ENCODE measurements around the gene CERS2. TPM values are rescaled to one million over a fixed set of nuclear protein-coding genes. Genes with fewer than 3 reads are reported as not detected.
"Not testable (repeated sequence)": the region's sequence is repeated elsewhere in the genome, so short reads cannot be mapped to it uniquely, and the experiment has no call there.

The CERS2 gene
- total and polyA plus RNA-seq, 2 donors: 75.1 to 131 TPM

DNA sequence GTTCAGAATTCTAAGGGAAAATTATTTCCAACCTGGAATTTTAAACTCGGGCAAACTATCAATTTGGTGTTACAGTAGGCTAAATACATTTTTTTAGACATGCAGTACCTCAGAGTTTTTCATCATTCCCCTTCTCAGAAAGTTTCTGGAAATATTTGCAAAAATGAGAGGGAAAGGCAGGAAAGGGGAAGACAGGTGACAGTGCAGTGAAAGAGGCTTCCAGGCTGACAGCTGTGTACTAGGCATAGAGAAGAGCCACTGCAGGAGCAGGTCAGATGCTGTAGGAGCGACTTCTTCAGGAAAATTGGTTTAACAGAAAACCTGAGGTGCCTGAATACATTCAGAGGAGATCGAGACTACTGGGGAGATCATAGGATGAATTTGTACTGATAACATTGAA lies 19.9 kb downstream of the CERS2 start:
- WGBS: 93% methylated on average over 3 of the region's 3 CpGs
- Histone ChIP-seq H3K36me3 (ENCODE audit: insufficient read depth) (peaks cover 10% of the 10 kb centered on the region), H3K4me3 (ENCODE audit: low read depth, low read length) (no peak overlapping the region), H3K27ac (ENCODE audit: low read depth) (no peak overlapping the region), H3K4me1 (ENCODE audit: insufficient read depth) (no peaks in the 10 kb centered on the region)
- no peak for DNase-seq (ENCODE audit: extremely low spot score)

DNA sequence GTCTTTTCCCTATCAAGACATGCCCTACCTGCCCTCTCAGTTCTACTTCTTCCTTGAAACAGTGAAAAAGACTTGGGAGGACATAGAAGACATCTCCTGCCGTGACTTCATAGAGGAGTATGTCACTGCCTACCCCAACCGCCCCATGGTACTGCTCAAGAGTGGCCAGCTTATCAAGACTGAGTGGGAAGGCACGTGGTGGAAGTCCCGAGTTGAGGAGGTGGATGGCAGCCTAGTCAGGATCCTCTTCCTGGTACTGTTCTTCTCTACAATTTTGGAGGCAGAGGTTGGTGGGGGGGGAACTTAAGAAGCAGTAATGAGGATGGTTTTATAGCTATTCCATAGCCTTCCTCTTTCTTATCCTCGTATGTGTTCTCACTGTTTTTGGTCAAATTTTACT lies 29.8 kb downstream of the CERS2 start:
- no peaks in the 10 kb centered on the region for H3K4me1 ChIP-seq (ENCODE audit: insufficient read depth)
- no peak overlapping the region for H3K27ac ChIP-seq (ENCODE audit: low read depth)
- H3K4me3 ChIP-seq (ENCODE audit: low read depth, low read length): no peak overlapping the region
- DNase-seq (ENCODE audit: extremely low spot score): no peak
- H3K36me3 ChIP-seq (ENCODE audit: insufficient read depth): peaks cover 17% of the 10 kb centered on the region
- 88% methylated on average over 5 of the region's 5 CpGs for WGBS

DNA sequence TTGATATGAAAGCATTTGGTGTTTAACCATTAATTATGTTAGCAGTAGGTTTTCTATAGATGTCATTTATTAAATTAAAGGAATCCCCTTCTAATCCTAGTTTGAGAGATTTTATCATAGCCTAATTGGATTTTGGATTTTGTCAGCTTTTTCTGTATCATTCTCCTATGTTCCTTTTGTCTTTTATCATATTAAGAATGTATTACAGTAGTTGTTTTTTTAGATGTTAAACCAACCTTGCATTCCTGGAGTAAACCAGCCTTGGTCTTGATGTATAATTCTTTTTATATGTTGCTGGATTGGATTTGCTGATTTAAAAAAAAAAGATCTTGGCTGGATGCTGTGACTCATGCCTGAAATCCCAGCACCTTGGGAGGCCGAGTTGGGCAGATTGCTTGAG lies 42.9 kb downstream of the CERS2 start:
- WGBS: 95% methylated on average over 1 of the region's 1 CpG
- no peak overlapping the region for H3K27ac ChIP-seq (ENCODE audit: low read depth)
- H3K4me1 ChIP-seq (ENCODE audit: insufficient read depth): no peaks in the 10 kb centered on the region
- peaks cover 6% of the 10 kb centered on the region for H3K36me3 ChIP-seq (ENCODE audit: insufficient read depth)
- H3K4me3 ChIP-seq (ENCODE audit: low read depth, low read length): no peak overlapping the region
- DNase-seq (ENCODE audit: extremely low spot score): no peak

DNA sequence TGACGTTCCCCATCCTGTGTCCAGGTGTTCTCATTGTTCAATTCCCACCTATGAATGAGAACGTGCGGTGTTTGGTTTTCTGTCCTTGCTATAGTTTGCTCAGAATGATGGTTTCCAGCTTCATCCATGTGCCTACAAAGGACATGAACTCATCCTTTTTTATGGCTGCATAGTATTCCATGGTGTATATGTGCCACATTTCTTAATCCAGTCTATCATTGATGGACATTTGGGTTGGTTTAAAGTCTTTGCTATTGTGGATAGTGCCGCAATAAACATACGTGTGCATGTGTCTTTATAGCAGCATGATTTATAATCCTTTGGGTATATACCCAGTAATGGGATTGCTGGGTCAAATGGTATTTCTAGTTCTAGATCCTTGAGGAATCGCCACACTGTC lies 45.9 kb downstream of the CERS2 start:
- not testable (repeated sequence) for H3K36me3 ChIP-seq (ENCODE audit: insufficient read depth); H3K27ac ChIP-seq (ENCODE audit: low read depth); H3K4me3 ChIP-seq (ENCODE audit: low read depth, low read length); H3K4me1 ChIP-seq (ENCODE audit: insufficient read depth); DNase-seq (ENCODE audit: extremely low spot score)
- 94% methylated on average over 6 of the region's 6 CpGs for WGBS

DNA sequence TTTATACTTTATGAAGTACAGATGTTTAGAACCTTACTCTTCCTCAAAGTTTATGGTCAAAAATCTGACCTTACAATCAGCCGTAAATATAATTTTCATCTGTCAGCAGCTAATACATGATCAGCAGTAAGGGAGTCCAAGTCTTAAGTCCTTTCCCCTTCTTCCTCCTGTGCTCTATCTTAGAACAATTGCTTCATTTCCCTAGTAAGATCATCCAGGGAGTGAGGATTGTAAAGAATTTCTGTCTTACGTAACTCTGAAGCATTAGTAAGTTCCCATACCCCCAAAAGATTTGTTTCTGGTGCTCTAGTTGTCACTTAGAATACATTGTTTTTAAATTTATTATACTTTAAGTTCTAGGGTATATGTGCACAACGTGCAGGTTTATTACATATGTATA lies 46.3 kb downstream of the CERS2 start:
- DNase-seq (ENCODE audit: extremely low spot score): no peak
- H3K4me3 ChIP-seq (ENCODE audit: low read depth, low read length): no peak overlapping the region
- H3K4me1 ChIP-seq (ENCODE audit: insufficient read depth): no peaks in the 10 kb centered on the region
- WGBS: 98% methylated on average over 3 of the region's 3 CpGs
- H3K27ac ChIP-seq (ENCODE audit: low read depth): no peak overlapping the region
- peaks cover 6% of the 10 kb centered on the region for H3K36me3 ChIP-seq (ENCODE audit: insufficient read depth)

DNA sequence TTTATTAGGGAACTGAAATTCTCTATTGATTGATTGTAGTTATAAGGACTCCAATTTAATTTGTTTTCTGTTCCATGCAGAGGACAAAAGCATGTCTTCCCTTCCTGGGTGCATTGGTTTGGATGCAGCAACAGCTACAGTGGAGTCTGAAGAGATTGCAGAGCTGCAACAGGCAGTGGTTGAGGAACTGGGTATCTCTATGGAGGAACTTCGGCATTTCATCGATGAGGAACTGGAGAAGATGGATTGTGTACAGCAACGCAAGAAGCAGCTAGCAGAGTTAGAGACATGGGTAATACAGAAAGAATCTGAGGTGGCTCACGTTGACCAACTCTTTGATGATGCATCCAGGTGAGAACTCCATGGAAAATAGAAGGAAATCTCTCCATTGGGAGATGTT lies 47.0 kb downstream of the CERS2 start:
- Histone ChIP-seq H3K36me3 (ENCODE audit: insufficient read depth) (peaks cover 4% of the 10 kb centered on the region), H3K27ac (ENCODE audit: low read depth) (no peak overlapping the region), H3K4me1 (ENCODE audit: insufficient read depth) (no peaks in the 10 kb centered on the region), H3K4me3 (ENCODE audit: low read depth, low read length) (no peak overlapping the region)
- no peak for DNase-seq (ENCODE audit: extremely low spot score)
- WGBS: 93% methylated on average over 4 of the region's 4 CpGs

DNA sequence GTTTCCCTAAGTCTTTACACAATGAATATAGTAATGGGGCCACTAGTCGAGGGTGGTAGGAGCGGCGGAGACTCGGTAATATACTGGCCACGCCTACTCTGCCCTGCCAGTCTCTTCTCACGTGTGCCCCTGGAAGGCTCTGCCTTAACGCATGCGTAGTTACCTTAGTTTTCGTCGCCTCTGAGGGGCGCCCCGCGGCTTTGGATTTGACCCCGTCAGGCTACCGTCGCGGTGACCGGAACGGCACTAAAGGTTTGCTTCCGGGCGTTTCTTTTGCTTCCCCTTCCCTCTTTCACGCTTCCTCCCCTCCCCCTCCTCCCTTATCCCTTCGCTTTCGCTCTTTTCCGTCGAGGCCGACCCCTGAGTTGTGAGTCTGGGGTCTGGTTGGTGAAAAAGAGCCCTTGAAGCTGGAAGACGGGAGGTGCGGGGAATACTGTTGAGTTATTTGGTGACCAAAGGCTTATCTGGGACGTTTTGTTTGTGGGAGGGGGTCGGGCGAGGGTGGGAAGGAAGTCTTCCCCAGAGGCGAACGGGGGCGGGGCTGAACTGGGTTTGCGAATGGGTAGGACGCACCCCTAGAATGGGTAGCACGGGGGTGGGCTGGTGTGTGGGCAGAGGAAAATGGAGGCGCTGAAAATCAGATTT lies 48.4 kb downstream of the CERS2 start, which contains the start of gene SETDB1:
Gene SETDB1 (plus strand): TSS at position 267 of the 645 bp plus-strand sequence. CDS start 1,352 bp downstream, outside the sequence.
- WGBS: under 1% methylated on average over 39 of the region's 39 CpGs
- no peak within 1 kb of the TSS for H3K27ac ChIP-seq (ENCODE audit: low read depth)
- H3K36me3 ChIP-seq (ENCODE audit: insufficient read depth): peaks cover 4% of the 10 kb centered on the region
- H3K4me1 ChIP-seq (ENCODE audit: insufficient read depth): no peaks in the 10 kb centered on the region
- peak within 1 kb of the TSS; percentile 74 for H3K4me3 ChIP-seq (ENCODE audit: low read depth, low read length)
- peak; percentile 96 for DNase-seq (ENCODE audit: extremely low spot score)

DNA sequence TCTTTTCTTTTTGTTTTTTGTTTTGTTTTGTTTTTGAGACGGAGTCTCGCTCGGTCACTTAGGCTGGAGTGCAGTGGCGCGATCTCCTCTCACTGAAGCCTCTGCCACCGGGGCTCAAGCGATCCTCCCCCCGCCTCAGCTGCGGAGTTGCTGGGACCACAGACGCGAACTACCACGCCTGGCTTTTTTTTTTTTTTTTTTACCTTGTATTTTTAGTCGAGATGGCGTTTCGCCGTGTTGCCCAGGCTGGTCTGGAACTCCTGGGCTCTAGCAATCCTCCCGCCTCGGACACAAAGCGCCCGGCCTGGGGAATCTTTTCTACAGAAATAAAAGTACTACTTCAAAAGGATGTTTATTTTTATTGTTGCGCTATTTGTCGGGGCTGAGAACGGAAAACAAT lies 49.6 kb downstream of the CERS2 start:
- 61% methylated on average over 23 of the region's 23 CpGs for WGBS
- no peak overlapping the region for H3K27ac ChIP-seq (ENCODE audit: low read depth)
- H3K4me1 ChIP-seq (ENCODE audit: insufficient read depth): no peaks in the 10 kb centered on the region
- H3K36me3 ChIP-seq (ENCODE audit: insufficient read depth): peaks cover 4% of the 10 kb centered on the region
- no peak for DNase-seq (ENCODE audit: extremely low spot score)
- H3K4me3 ChIP-seq (ENCODE audit: low read depth, low read length): no peak overlapping the region

DNA sequence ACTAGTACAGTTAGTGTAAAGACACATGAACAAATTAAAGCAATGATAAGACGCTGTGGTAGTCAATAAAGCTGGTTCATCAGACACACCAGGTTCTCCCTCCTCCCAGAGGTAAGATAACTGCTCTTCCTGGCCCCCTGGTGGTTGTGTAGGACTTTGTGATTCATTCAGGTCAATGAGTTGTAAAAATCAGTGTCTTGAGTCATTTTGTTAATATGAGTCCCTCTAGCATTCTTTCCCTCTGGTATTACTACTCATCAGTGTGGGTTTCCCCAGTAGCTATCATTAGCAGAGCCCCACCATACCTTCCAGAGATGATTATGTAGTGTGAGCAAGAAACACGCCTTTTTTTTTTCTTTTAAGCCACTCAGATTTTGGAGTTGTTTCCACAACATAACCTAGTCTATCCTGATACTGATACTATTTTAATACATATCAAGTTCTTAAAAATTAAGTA lies 52.1 kb downstream of the CERS2 start:
- WGBS: 42% methylated on average over 2 of the region's 2 CpGs
- DNase-seq (ENCODE audit: extremely low spot score): no peak
- H3K4me3 ChIP-seq (ENCODE audit: low read depth, low read length): no peak overlapping the region
- no peaks in the 10 kb centered on the region for H3K36me3 ChIP-seq (ENCODE audit: insufficient read depth)
- no peak overlapping the region for H3K27ac ChIP-seq (ENCODE audit: low read depth)
- no peaks in the 10 kb centered on the region for H3K4me1 ChIP-seq (ENCODE audit: insufficient read depth)

DNA sequence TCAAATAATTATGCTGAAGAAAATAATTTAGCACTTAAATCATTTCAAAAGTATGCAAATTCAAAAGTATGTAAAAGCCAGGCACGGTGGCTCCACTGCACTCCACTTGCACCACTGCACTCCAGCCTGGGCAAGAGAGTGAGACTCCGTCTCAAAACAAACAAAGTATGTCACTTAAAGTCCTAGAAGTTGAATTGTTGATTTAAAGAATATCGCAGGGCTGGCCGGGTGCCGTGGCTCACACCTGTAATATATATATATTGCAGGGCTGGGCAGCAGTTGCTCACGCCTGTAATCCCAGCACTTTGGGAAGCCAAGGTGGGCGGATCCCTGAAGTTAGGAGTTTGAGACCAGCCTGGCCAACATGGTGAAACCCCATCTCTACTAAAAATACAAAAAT lies 57.2 kb downstream of the CERS2 start:
- DNase-seq (ENCODE audit: extremely low spot score): no peak
- 79% methylated on average over 7 of the region's 7 CpGs for WGBS
- H3K4me1 ChIP-seq (ENCODE audit: insufficient read depth): no peaks in the 10 kb centered on the region
- H3K27ac ChIP-seq (ENCODE audit: low read depth): no peak overlapping the region
- H3K4me3 ChIP-seq (ENCODE audit: low read depth, low read length): no peak overlapping the region
- no peaks in the 10 kb centered on the region for H3K36me3 ChIP-seq (ENCODE audit: insufficient read depth)

Small RNAs within 50 kb of the gene (small RNA-seq; reads per million reads assigned to genes)
- gene RNU6-884P: not detected

Other genes starting within 250 kb of the CERS2 start
- gene CTSS, start 209.1 kb downstream of the CERS2 start, total RNA-seq: 44.8 TPM
- gene CTSS, start 209.1 kb downstream of the CERS2 start, polyA plus RNA-seq: 58.2 TPM
- 161 TPM for gene CTSK, start 166.6 kb downstream of the CERS2 start, total RNA-seq
- 97.9 TPM for gene CTSK, start 166.6 kb downstream of the CERS2 start, polyA plus RNA-seq
- 62.9 TPM for gene ARNT, start 98.2 kb downstream of the CERS2 start, total RNA-seq
- 32.1 TPM for gene ARNT, start 98.2 kb downstream of the CERS2 start, polyA plus RNA-seq
- not detected for gene CTXND2, start 87.7 kb downstream of the CERS2 start, total RNA-seq
- gene CTXND2, start 87.7 kb downstream of the CERS2 start, polyA plus RNA-seq: not detected
- 47.6 TPM for gene SETDB1, start 48.5 kb downstream of the CERS2 start, total RNA-seq
- gene SETDB1, start 48.5 kb downstream of the CERS2 start, polyA plus RNA-seq: 21.0 TPM
- gene ANXA9, start 7.5 kb upstream of the CERS2 start, total RNA-seq: 5.2 TPM
- gene ANXA9, start 7.5 kb upstream of the CERS2 start, polyA plus RNA-seq: 0.95 TPM
- 19.7 TPM for gene MINDY1, start 32.1 kb upstream of the CERS2 start, total RNA-seq
- 19.6 TPM for gene MINDY1, start 32.1 kb upstream of the CERS2 start, polyA plus RNA-seq
- gene PRUNE1, start 33.6 kb upstream of the CERS2 start, total RNA-seq: 19.1 TPM
- 23.5 TPM for gene PRUNE1, start 33.6 kb upstream of the CERS2 start, polyA plus RNA-seq
- gene BNIPL, start 61.8 kb upstream of the CERS2 start, total RNA-seq: 10.9 TPM
- 1.9 TPM for gene BNIPL, start 61.8 kb upstream of the CERS2 start, polyA plus RNA-seq
- 1.4 TPM for gene C1orf56, start 72.9 kb upstream of the CERS2 start, total RNA-seq
- 9.4 TPM for gene C1orf56, start 72.9 kb upstream of the CERS2 start, polyA plus RNA-seq
- 47.2 TPM for gene CDC42SE1, start 84.8 kb upstream of the CERS2 start, total RNA-seq
- gene CDC42SE1, start 84.8 kb upstream of the CERS2 start, polyA plus RNA-seq: 62.1 TPM
- gene MLLT11, start 85.6 kb upstream of the CERS2 start, total RNA-seq: 4.8 TPM
- gene MLLT11, start 85.6 kb upstream of the CERS2 start, polyA plus RNA-seq: 4.9 TPM
- gene GABPB2, start 95.9 kb upstream of the CERS2 start, total RNA-seq: 16.9 TPM
- gene GABPB2, start 95.9 kb upstream of the CERS2 start, polyA plus RNA-seq: 6.4 TPM
- 10.4 TPM for gene SEMA6C, start 171.8 kb upstream of the CERS2 start, total RNA-seq
- 13.7 TPM for gene SEMA6C, start 171.8 kb upstream of the CERS2 start, polyA plus RNA-seq
- gene TNFAIP8L2, start 181.8 kb upstream of the CERS2 start, total RNA-seq: 4.0 TPM
- 5.4 TPM for gene TNFAIP8L2, start 181.8 kb upstream of the CERS2 start, polyA plus RNA-seq
- gene LYSMD1, start 191.1 kb upstream of the CERS2 start, total RNA-seq: 6.8 TPM
- 14.0 TPM for gene LYSMD1, start 191.1 kb upstream of the CERS2 start, polyA plus RNA-seq
- 22.4 TPM for gene SCNM1, start 191.3 kb upstream of the CERS2 start, total RNA-seq
- 49.5 TPM for gene SCNM1, start 191.3 kb upstream of the CERS2 start, polyA plus RNA-seq
- 2.3 TPM for gene TMOD4, start 201.1 kb upstream of the CERS2 start, total RNA-seq
- gene TMOD4, start 201.1 kb upstream of the CERS2 start, polyA plus RNA-seq: 0.76 TPM
- 32.1 TPM for gene VPS72, start 215.4 kb upstream of the CERS2 start, total RNA-seq
- gene VPS72, start 215.4 kb upstream of the CERS2 start, polyA plus RNA-seq: 44.4 TPM
- 77.0 TPM for gene PIP5K1A, start 223.7 kb upstream of the CERS2 start, total RNA-seq
- gene PIP5K1A, start 223.7 kb upstream of the CERS2 start, polyA plus RNA-seq: 22.1 TPM